ENCODE results near the gene MEF2A. TPM values are rescaled to one million over a fixed set of nuclear protein-coding genes. Genes with fewer than 3 reads are reported as not detected.

MEF2A gene
- total RNA-seq, 3 donors from 2014 or later = 41.6 to 77.6 (median 63.4) TPM

GRCh38 chr15:99568625-99569352 lies 3.0 kb downstream of the MEF2A start:
- peaks cover 0 to 8% of the 10 kb centered on the region in 2 donors for H3K4me1 ChIP-seq
- H3K4me3 ChIP-seq = peak overlapping the region in 1 of 3 donors; percentile 3
- intact Hi-C loops (cut with DNase I; ENCODE audit: low total_unique reads) = no loop called here
- H3K27ac ChIP-seq = peak overlapping the region in 1 of 2 donors; percentile 40
- no peaks in the 10 kb centered on the region for H3K9me3 ChIP-seq
- no peaks in the 10 kb centered on the region for H3K27me3 ChIP-seq
- H3K36me3 ChIP-seq = no peaks in the 10 kb centered on the region
- no peak for DNase-seq (ENCODE audit: low spot score in 2 of 2)
- no peak for TF ChIP-seq POLR2A (IDR thresholded peaks at IDR 0.05)
- TF ChIP-seq CTCF (IDR thresholded peaks at IDR 0.05) = no peak
- no peak for TF ChIP-seq POLR2AphosphoS5 (IDR thresholded peaks at IDR 0.05)

GRCh38 chr15:99571299-99571698 lies 5.5 kb downstream of the MEF2A start:
- Histone ChIP-seq H3K27me3 (no peaks in the 10 kb centered on the region), H3K36me3 (no peaks in the 10 kb centered on the region), H3K4me1 (no peaks in the 10 kb centered on the region), H3K9me3 (no peaks in the 10 kb centered on the region), H3K27ac (no peak overlapping the region), H3K4me3 (no peak overlapping the region)
- intact Hi-C loops (cut with DNase I; ENCODE audit: low total_unique reads) = no loop called here
- DNase-seq (ENCODE audit: low spot score in 2 of 2) = no peak
- no peak for TF ChIP-seq CTCF (IDR thresholded peaks at IDR 0.05)
- no peak for TF ChIP-seq POLR2A (IDR thresholded peaks at IDR 0.05)
- TF ChIP-seq POLR2AphosphoS5 (IDR thresholded peaks at IDR 0.05) = no peak

- intact Hi-C loops (cut with DNase I; ENCODE audit: low total_unique reads) = no loop called here
These were observed 8.3 kb downstream of the MEF2A start for GRCh38 chr15:99574048-99574447.

GRCh38 chr15:99574502-99574901 lies 8.7 kb downstream of the MEF2A start:
- Histone ChIP-seq H3K27ac (no peak overlapping the region), H3K9me3 (no peaks in the 10 kb centered on the region), H3K36me3 (no peaks in the 10 kb centered on the region), H3K27me3 (no peaks in the 10 kb centered on the region), H3K4me1 (no peaks in the 10 kb centered on the region), H3K4me3 (no peak overlapping the region)
- intact Hi-C loops (cut with DNase I; ENCODE audit: low total_unique reads) = no loop called here
- DNase-seq (ENCODE audit: low spot score in 2 of 2) = no peak
- TF ChIP-seq CTCF (IDR thresholded peaks at IDR 0.05) = no peak
- TF ChIP-seq POLR2AphosphoS5 (IDR thresholded peaks at IDR 0.05) = no peak
- no peak for TF ChIP-seq POLR2A (IDR thresholded peaks at IDR 0.05)

More at GRCh38 chr15:99574048-99574447, 8.3 kb downstream of the MEF2A start:
- TF ChIP-seq POLR2AphosphoS5 (IDR thresholded peaks at IDR 0.05) (no peak), CTCF (IDR thresholded peaks at IDR 0.05) (no peak), POLR2A (IDR thresholded peaks at IDR 0.05) (no peak)
- Histone ChIP-seq H3K27me3 (no peaks in the 10 kb centered on the region), H3K36me3 (no peaks in the 10 kb centered on the region), H3K4me1 (no peaks in the 10 kb centered on the region), H3K27ac (no peak overlapping the region), H3K9me3 (no peaks in the 10 kb centered on the region), H3K4me3 (no peak overlapping the region)
- DNase-seq (ENCODE audit: low spot score in 2 of 2) = no peak

- H3K4me1 ChIP-seq = no peaks in the 10 kb centered on the region
- DNase-seq (ENCODE audit: low spot score in 2 of 2) = no peak
- no peaks in the 10 kb centered on the region for H3K27me3 ChIP-seq
- no peak for TF ChIP-seq CTCF (IDR thresholded peaks at IDR 0.05)
- no peak for TF ChIP-seq POLR2A (IDR thresholded peaks at IDR 0.05)
- TF ChIP-seq POLR2AphosphoS5 (IDR thresholded peaks at IDR 0.05) = no peak
- intact Hi-C loops (cut with DNase I; ENCODE audit: low total_unique reads) = no loop called here
- no peak overlapping the region for H3K27ac ChIP-seq
- no peaks in the 10 kb centered on the region for H3K9me3 ChIP-seq
- no peaks in the 10 kb centered on the region for H3K36me3 ChIP-seq
- no peak overlapping the region for H3K4me3 ChIP-seq
These were observed 13.0 kb downstream of the MEF2A start for GRCh38 chr15:99578809-99579208.

All from breast epithelium (tissue), 4 donors.